Tibial nerve (tissue), 4 donors: ENCODE results near the gene NOCT. TPM values are rescaled to one million over a fixed set of nuclear protein-coding genes. Genes with fewer than 3 reads are reported as not detected.

Experiments used
- DNase-seq, 2 donors: peaks; one replicate each; pipeline ENCODE4 v3.0.0-alpha.2; 2019; ENCODE audit warnings: low spot score in 2 of 2
- H3K27ac ChIP-seq, 4 donors: fragments of 200-600 bp; sonication (generic) in 3 of 4; one replicate each; pipeline ENCODE4 v1.5.1; 2017 to 2019; ENCODE audit warnings: mild to moderate bottlenecking in 1 of 4
- H3K27me3 ChIP-seq, 2 donors: fragments of 200-600 bp; sonication (generic) in 1 of 2; one replicate each; pipeline versions ENCODE4 v1.5.1 to v1.6.0; 2017 to 2019
- H3K36me3 ChIP-seq, 3 donors: fragments of 200-600 bp; sonication (generic); one replicate each; pipeline ENCODE4 v1.5.1; 2018 to 2019
- H3K4me1 ChIP-seq, 4 donors: fragments of 200-600 bp; sonication (generic) in 3 of 4; one replicate each; pipeline ENCODE4 v1.5.1; 2017 to 2019
- H3K4me3 ChIP-seq, 4 donors: fragments of 200-600 bp; sonication (generic) in 3 of 4; one replicate each; pipeline ENCODE4 v1.5.1; 2017 to 2019; ENCODE audit warnings: mild to moderate bottlenecking in 1 of 4, moderate library complexity in 1 of 4
- H3K9me3 ChIP-seq, 4 donors: fragments of 200-600 bp; sonication (generic) in 3 of 4; one replicate each; pipeline ENCODE4 v1.5.1; 2017 to 2019
- EP300 ChIP-seq, 2 donors: sonication (generic); formaldehyde crosslinking; IDR thresholded peaks; one replicate each; pipeline ENCODE4 v1.6.1; 2017; ENCODE audit warnings: antibody characterized with exemption in 2 of 2, mild to moderate bottlenecking in 1 of 2
- POLR2A ChIP-seq, 2 donors: fragments of 450-650 bp; IDR thresholded peaks; one replicate each; pipeline ENCODE4 v1.6.1; 2017; ENCODE audit warnings: antibody characterized with exemption in 2 of 2, mild to moderate bottlenecking in 2 of 2, moderate library complexity in 2 of 2
- WGBS, 2 donors: methylation state at CpG; one replicate each; pipeline ENCODE4 v1.1.5; 2018; 5-methylcytosine and 5-hydroxymethylcytosine counted together
- total RNA-seq, 4 donors: library from RNA; depleted of rRNA; stranded (reverse); fragments of >200 nt; gene quantifications; one replicate each; pipeline ENCODE4 v1.1.0, GENCODE V29; 2016
- TF ChIP-seq, protein P1 (sequence below), 5 experiments: fragments of 200-600 bp in 3 of 5; fragments of 450-650 bp in 2 of 5; sonication (generic) in 3 of 5; IDR thresholded peaks; one replicate each; pipeline ENCODE4 v1.5.1; 2016 to 2019; ENCODE audit warnings: antibody characterized with exemption in 5 of 5, mild to moderate bottlenecking in 3 of 5, moderate library complexity in 2 of 5

NOCT gene
- total RNA-seq, 4 donors from 2014 or later = 1.4 to 5.4 (median 3.4) TPM

DNA sequence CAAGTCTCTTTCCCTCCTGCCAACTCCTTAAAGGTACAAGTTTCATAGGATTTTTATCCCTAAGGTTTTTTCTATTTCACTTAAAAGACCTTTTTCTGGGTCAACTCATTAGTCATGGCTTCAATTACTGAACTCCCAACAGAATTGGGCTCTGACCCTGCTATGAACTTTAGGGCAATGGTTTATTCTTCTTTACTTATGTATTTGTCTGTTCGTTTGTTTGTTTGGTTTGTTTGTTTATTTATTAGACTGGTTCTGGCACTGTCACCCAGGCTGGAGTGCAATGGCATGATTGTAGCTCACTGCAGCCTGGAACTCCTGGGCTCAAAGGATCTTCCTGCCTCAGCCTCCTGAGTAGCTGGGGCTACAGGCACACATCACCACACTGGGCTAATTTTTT is 5.9 kb upstream of the NOCT start:
- Histone ChIP-seq H3K4me3 (no peak overlapping the region), H3K9me3 (peaks cover 0 to 3% (median 0%) of the 10 kb centered on the region in 4 donors), H3K4me1 (peaks cover 0 to 15% (median 6%) of the 10 kb centered on the region in 4 donors), H3K36me3 (no peaks in the 10 kb centered on the region), H3K27ac (no peak overlapping the region), H3K27me3 (no peaks in the 10 kb centered on the region)
- no peak for DNase-seq
- WGBS, 2 donors = 31 to 38% methylated on average over 1 of the region's 1 CpG
- TF ChIP-seq, protein P1, sequence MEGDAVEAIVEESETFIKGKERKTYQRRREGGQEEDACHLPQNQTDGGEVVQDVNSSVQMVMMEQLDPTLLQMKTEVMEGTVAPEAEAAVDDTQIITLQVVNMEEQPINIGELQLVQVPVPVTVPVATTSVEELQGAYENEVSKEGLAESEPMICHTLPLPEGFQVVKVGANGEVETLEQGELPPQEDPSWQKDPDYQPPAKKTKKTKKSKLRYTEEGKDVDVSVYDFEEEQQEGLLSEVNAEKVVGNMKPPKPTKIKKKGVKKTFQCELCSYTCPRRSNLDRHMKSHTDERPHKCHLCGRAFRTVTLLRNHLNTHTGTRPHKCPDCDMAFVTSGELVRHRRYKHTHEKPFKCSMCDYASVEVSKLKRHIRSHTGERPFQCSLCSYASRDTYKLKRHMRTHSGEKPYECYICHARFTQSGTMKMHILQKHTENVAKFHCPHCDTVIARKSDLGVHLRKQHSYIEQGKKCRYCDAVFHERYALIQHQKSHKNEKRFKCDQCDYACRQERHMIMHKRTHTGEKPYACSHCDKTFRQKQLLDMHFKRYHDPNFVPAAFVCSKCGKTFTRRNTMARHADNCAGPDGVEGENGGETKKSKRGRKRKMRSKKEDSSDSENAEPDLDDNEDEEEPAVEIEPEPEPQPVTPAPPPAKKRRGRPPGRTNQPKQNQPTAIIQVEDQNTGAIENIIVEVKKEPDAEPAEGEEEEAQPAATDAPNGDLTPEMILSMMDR (IDR thresholded peaks at IDR 0.05) = no peak
- no peak for TF ChIP-seq EP300 (IDR thresholded peaks at IDR 0.05)

GRCh38 chr4:139011225-139011950 is 4.2 kb upstream of the NOCT start:
- no peaks in the 10 kb centered on the region for H3K36me3 ChIP-seq
- 87% methylated on average over 16 of the region's 16 CpGs for WGBS, 2 donors
- peak overlapping the region in 1 of 4 donors; percentile 40 for H3K27ac ChIP-seq
- no peaks in the 10 kb centered on the region for H3K27me3 ChIP-seq
- TF ChIP-seq POLR2A (IDR thresholded peaks at IDR 0.05) = no peak
- TF ChIP-seq EP300 (IDR thresholded peaks at IDR 0.05) = no peak
- TF ChIP-seq, protein P1 (IDR thresholded peaks at IDR 0.05) = no peak
- peaks cover 0 to 3% (median 0%) of the 10 kb centered on the region in 4 donors for H3K9me3 ChIP-seq
- peaks cover 0 to 21% (median 11%) of the 10 kb centered on the region in 4 donors for H3K4me1 ChIP-seq
- no peak overlapping the region for H3K4me3 ChIP-seq
- no peak for DNase-seq

- Histone ChIP-seq H3K9me3 (no peaks in the 10 kb centered on the region), H3K4me3 (peak overlapping the region; percentile 61 to 82 (median 72)), H3K4me1 (peaks cover 0 to 32% (median 12%) of the 10 kb centered on the region in 4 donors), H3K27me3 (no peaks in the 10 kb centered on the region), H3K36me3 (no peaks in the 10 kb centered on the region), H3K27ac (peak overlapping the region; percentile 81 to 87 (median 82))
- peak in 1 of 2 donors; percentile 24 for DNase-seq
- 14 to 31% methylated on average over 9 of the region's 9 CpGs for WGBS, 2 donors
- no peak for TF ChIP-seq POLR2A (IDR thresholded peaks at IDR 0.05)
- peak in 1 of 2 donors; percentile 71 for TF ChIP-seq EP300 (IDR thresholded peaks at IDR 0.05)
Observed at GRCh38 chr4:139014371-139015268, 961 bp upstream of the NOCT start.

DNA sequence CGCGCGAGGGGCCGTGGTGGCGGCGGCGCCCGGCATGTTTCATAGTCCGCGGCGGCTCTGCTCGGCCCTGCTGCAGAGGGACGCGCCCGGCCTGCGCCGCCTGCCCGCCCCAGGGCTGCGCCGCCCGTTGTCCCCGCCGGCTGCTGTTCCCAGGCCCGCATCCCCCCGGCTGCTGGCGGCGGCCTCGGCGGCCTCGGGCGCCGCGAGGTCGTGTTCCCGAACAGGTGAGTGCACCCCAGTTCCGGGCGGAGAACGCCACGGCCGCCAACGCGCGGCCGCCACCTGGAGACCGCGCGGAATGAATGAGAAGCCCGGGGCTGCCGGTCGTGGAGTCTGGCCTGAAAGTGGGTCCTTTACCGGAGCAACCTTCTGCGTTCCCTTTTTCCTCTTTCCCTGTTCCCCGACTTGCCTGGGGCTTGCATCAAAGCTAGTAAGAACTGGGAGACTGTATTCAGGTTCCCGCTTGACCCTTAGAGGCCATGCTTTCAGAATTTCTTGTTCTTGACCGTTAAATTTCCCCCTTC is 429 bp downstream of the NOCT start:
- 0 to 2% methylated on average over 14 to 20 of the region's 55 CpGs for WGBS, 2 donors
- H3K4me1 ChIP-seq = peaks cover 0 to 31% (median 12%) of the 10 kb centered on the region in 4 donors
- TF ChIP-seq EP300 (IDR thresholded peaks at IDR 0.05) (no peak), POLR2A (IDR thresholded peaks at IDR 0.05) (no peak)
- TF ChIP-seq, protein P1 (IDR thresholded peaks at IDR 0.05) = no peak
- no peaks in the 10 kb centered on the region for H3K9me3 ChIP-seq
- H3K27ac ChIP-seq = peak overlapping the region; percentile 81 to 87 (median 82)
- no peaks in the 10 kb centered on the region for H3K36me3 ChIP-seq
- H3K4me3 ChIP-seq = peak overlapping the region; percentile 61 to 82 (median 72)
- no peaks in the 10 kb centered on the region for H3K27me3 ChIP-seq
- DNase-seq = no peak

- no peak for DNase-seq
- H3K4me1 ChIP-seq = peaks cover 0 to 31% (median 12%) of the 10 kb centered on the region in 4 donors
- no peaks in the 10 kb centered on the region for H3K27me3 ChIP-seq
- 66 to 67% methylated on average over 3 of the region's 3 CpGs for WGBS, 2 donors
- no peaks in the 10 kb centered on the region for H3K9me3 ChIP-seq
- H3K36me3 ChIP-seq = no peaks in the 10 kb centered on the region
- TF ChIP-seq EP300 (IDR thresholded peaks at IDR 0.05) = no peak
- no peak for TF ChIP-seq POLR2A (IDR thresholded peaks at IDR 0.05)
- TF ChIP-seq, protein P1 (IDR thresholded peaks at IDR 0.05) = no peak
- no peak overlapping the region for H3K27ac ChIP-seq
- H3K4me3 ChIP-seq = no peak overlapping the region
Observed at GRCh38 chr4:139017861-139018260, 2.3 kb downstream of the NOCT start.
